Hepatocyte (in vitro differentiated cells): ENCODE results near the gene COASY.

Experiments used
- EZH2phosphoT487 ChIP-seq: fragments of 200-600 bp; sonication (generic); IDR thresholded peaks from one replicate; pipeline ENCODE4 v1.6.1; 2018; ENCODE audit warnings: antibody characterized with exemption, mild to moderate bottlenecking, low read depth, moderate library complexity; ENCODE audit not compliant: unreplicated experiment, severe bottlenecking
- TF ChIP-seq, protein P1 (sequence below): fragments of 200-600 bp; sonication (generic); IDR thresholded peaks from 2 replicates; pipeline ENCODE4 v1.5.1; 2016; ENCODE audit warnings: antibody characterized with exemption, mild to moderate bottlenecking; ENCODE audit not compliant: poor library complexity

DNA sequence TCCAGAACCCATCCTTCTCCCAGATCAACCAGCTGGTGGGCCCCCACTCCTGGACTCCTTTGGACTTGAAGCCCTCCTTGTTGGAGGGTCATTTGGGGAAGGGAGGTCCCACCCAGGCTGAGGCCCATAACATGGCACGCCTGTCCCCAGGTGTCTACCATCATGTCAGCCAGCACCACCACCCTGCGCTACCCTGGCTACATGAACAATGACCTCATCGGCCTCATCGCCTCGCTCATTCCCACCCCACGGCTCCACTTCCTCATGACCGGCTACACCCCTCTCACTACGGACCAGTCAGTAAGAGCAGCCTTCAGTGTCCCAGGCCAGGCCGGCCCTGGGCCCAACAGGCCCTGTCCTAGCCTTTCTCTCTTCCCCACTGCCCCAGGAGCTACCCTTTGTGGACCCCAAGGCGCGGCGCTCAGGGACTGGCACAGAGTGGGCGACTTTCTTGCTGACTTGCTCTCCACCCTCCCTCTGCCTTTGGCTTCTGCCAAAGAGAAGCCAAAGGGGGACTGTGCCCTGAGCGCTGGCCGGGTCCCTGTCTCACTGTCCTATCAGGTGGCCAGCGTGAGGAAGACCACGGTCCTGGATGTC lies 51.8 kb downstream of the COASY start:
- TF ChIP-seq, protein P1, sequence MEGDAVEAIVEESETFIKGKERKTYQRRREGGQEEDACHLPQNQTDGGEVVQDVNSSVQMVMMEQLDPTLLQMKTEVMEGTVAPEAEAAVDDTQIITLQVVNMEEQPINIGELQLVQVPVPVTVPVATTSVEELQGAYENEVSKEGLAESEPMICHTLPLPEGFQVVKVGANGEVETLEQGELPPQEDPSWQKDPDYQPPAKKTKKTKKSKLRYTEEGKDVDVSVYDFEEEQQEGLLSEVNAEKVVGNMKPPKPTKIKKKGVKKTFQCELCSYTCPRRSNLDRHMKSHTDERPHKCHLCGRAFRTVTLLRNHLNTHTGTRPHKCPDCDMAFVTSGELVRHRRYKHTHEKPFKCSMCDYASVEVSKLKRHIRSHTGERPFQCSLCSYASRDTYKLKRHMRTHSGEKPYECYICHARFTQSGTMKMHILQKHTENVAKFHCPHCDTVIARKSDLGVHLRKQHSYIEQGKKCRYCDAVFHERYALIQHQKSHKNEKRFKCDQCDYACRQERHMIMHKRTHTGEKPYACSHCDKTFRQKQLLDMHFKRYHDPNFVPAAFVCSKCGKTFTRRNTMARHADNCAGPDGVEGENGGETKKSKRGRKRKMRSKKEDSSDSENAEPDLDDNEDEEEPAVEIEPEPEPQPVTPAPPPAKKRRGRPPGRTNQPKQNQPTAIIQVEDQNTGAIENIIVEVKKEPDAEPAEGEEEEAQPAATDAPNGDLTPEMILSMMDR, result no peak
- TF ChIP-seq EZH2phosphoT487, result no peak
